DOHH2 (cell line): ENCODE results near the gene SLC27A4.

Experiments
- H3F3A ChIP-seq: fragments of 200-600 bp; sonication (generic), shearing (Covaris generic); 2 replicates; pipeline ENCODE4 v1.6.0; 2016; ENCODE audit warnings: antibody characterized with exemption, mild to moderate bottlenecking; ENCODE audit not compliant: control insufficient read depth, insufficient read depth
- H3K27ac ChIP-seq: fragments of 200-600 bp; sonication (generic); 2 replicates; pipeline ENCODE4 v1.5.1; 2014; ENCODE audit warnings: low read depth, mild to moderate bottlenecking, low read length, moderate library complexity
- H3K27me3 ChIP-seq: fragments of 200-600 bp; sonication (generic); 2 replicates; pipeline ENCODE4 v1.6.1; 2014; ENCODE audit warnings: mild to moderate bottlenecking, low read length, mixed read lengths; ENCODE audit not compliant: control insufficient read depth
- H3K36me3 ChIP-seq: fragments of 200-600 bp; sonication (generic); 2 replicates; pipeline ENCODE4 v1.6.1; 2014; ENCODE audit warnings: mild to moderate bottlenecking, low read length, moderate library complexity, mixed read lengths; ENCODE audit not compliant: control insufficient read depth
- H3K4me1 ChIP-seq: fragments of 200-600 bp; sonication (generic); 2 replicates; pipeline ENCODE4 v1.6.1; 2014; ENCODE audit warnings: mild to moderate bottlenecking, low read length, mixed read lengths; ENCODE audit not compliant: control insufficient read depth
- H3K4me2 ChIP-seq: fragments of 200-600 bp; sonication (generic); 2 replicates; pipeline ENCODE4 v1.6.0; 2014; ENCODE audit warnings: mild to moderate bottlenecking, low read length, moderate library complexity
- H3K4me3 ChIP-seq: fragments of 200-600 bp; sonication (generic); 2 replicates; pipeline ENCODE4 v1.5.1; 2014; ENCODE audit warnings: mild to moderate bottlenecking, low read length, mixed read lengths
- H3K79me2 ChIP-seq: fragments of 200-600 bp; sonication (generic); 2 replicates; pipeline ENCODE4 v1.6.1; 2014; ENCODE audit warnings: mild to moderate bottlenecking, low read length, mixed read lengths; ENCODE audit not compliant: control insufficient read depth
- H3K9me2 ChIP-seq: fragments of 200-600 bp; sonication (generic); replicated peaks from 2 replicates; pipeline ENCODE4 v1.6.1; 2014; ENCODE audit warnings: mild to moderate bottlenecking, low read length, mixed read lengths; ENCODE audit not compliant: control insufficient read depth
- H3K9me3 ChIP-seq: fragments of 200-600 bp; sonication (generic); 2 replicates; pipeline ENCODE4 v1.6.1; 2014; ENCODE audit warnings: antibody characterized with exemption, low read length, mixed read lengths; ENCODE audit not compliant: control insufficient read depth, insufficient read depth
- H4K20me1 ChIP-seq: fragments of 200-600 bp; sonication (generic); 2 replicates; pipeline ENCODE4 v1.6.0; 2014; ENCODE audit warnings: low read depth, mild to moderate bottlenecking, antibody characterized with exemption, low read length, moderate library complexity; ENCODE audit not compliant: control insufficient read depth, insufficient read depth
- EZH2phosphoT487 ChIP-seq: fragments of 200-600 bp; sonication (generic); IDR thresholded peaks from 2 replicates; pipeline ENCODE4 v1.6.1; 2017; ENCODE audit warnings: borderline replicate concordance, mild to moderate bottlenecking, antibody characterized with exemption, low read length, moderate library complexity, mixed read lengths
- TF ChIP-seq, protein P1 (sequence below): fragments of 200-600 bp; sonication (generic); IDR thresholded peaks from one replicate; pipeline ENCODE4 v1.5.1; 2014; ENCODE audit warnings: antibody characterized with exemption, mild to moderate bottlenecking, low read depth, low read length; ENCODE audit not compliant: poor library complexity, severe bottlenecking

The SLC27A4 gene

DNA sequence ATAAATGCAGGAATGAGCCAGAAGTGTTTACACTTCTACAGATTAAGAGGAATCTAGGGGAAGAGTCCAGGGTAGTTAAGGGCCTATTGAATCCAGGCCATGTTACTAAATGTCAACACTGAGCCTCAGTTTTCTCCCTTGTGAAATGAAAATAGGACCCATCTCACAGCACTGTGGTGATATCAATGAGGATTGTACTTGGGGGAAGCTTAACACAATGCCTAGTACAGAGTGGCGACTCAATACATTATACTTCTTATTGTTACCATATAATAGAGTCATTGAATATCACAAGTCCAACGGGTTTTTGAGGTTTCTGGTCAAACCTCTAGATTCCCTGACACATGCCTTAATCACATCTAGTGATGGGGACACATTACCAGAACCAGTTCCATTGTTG, 22.7 kb upstream of the SLC27A4 start:
- Histone ChIP-seq H3K4me3 (no peak overlapping the region), H3K27ac (no peak overlapping the region), H3K4me1 (peaks cover 7% of the 10 kb centered on the region), H4K20me1 (no peaks in the 10 kb centered on the region), H3K4me2 (no peak overlapping the region), H3K27me3 (no peaks in the 10 kb centered on the region), H3K9me3 (no peaks in the 10 kb centered on the region), H3F3A (no peaks in the 10 kb centered on the region), H3K36me3 (peaks cover 29% of the 10 kb centered on the region), H3K9me2 (no peaks in the 10 kb centered on the region), H3K79me2 (peaks cover 18% of the 10 kb centered on the region)
- TF ChIP-seq, protein P1, sequence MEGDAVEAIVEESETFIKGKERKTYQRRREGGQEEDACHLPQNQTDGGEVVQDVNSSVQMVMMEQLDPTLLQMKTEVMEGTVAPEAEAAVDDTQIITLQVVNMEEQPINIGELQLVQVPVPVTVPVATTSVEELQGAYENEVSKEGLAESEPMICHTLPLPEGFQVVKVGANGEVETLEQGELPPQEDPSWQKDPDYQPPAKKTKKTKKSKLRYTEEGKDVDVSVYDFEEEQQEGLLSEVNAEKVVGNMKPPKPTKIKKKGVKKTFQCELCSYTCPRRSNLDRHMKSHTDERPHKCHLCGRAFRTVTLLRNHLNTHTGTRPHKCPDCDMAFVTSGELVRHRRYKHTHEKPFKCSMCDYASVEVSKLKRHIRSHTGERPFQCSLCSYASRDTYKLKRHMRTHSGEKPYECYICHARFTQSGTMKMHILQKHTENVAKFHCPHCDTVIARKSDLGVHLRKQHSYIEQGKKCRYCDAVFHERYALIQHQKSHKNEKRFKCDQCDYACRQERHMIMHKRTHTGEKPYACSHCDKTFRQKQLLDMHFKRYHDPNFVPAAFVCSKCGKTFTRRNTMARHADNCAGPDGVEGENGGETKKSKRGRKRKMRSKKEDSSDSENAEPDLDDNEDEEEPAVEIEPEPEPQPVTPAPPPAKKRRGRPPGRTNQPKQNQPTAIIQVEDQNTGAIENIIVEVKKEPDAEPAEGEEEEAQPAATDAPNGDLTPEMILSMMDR: no peak
- no peak for TF ChIP-seq EZH2phosphoT487

DNA sequence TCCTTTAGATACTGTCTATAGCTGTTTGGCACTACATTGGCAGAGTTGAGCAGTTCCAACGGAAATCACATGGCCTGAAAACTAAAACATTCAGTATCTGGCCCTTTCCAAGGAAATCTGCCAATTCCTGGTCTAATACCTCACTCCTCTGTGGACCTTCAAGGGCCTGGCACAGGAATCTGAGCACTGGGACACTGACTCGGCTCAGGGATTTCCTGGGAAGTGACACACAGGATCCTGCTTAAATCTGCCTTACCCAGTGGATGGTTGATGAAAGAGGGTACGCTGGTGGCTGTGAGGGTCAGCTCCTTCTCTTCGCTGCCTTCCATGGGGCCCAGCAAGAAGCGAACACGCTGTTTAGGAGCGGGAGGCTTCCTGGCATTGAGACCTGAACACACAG, 19.0 kb upstream of the SLC27A4 start:
- H3K9me2 ChIP-seq: no peaks in the 10 kb centered on the region
- H3K36me3 ChIP-seq: peaks cover 37% of the 10 kb centered on the region
- no peak overlapping the region for H3K27ac ChIP-seq
- peaks cover 23% of the 10 kb centered on the region for H3K4me1 ChIP-seq
- H3K79me2 ChIP-seq: peaks cover 47% of the 10 kb centered on the region
- H3K4me2 ChIP-seq: peak overlapping the region; percentile 84
- no peaks in the 10 kb centered on the region for H3K9me3 ChIP-seq
- peak overlapping the region; percentile 93 for H3K4me3 ChIP-seq
- no peaks in the 10 kb centered on the region for H3K27me3 ChIP-seq
- no peaks in the 10 kb centered on the region for H3F3A ChIP-seq
- TF ChIP-seq, protein P1: no peak
- TF ChIP-seq EZH2phosphoT487: no peak
- no peaks in the 10 kb centered on the region for H4K20me1 ChIP-seq

DNA sequence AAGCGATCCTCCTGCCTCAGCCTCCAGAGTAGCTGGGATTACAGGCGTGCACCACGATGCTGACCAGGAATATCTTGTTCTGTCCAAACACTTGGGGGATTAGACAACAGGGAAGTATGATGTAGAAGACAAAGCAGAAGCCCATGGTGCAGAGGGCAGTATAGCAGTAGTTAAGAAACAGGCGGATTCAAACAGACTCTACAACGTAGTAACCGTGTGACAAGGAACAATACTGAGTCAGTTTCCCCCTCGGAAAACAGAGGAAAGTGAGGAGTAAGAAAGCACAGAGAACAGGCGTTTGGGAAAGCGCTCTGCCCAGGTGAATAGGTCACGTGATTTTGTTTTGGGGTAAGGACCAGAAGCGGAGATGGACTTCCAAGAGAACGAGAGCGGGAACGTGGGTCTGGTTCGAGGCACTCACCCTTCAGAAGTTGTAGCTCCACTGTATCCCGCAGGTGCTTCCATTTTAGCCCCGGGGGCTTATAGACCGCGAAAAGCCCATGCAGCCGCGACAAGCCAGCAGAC, 18.4 kb upstream of the SLC27A4 start:
- Histone ChIP-seq H3K36me3 (peaks cover 33% of the 10 kb centered on the region), H3K4me1 (peaks cover 23% of the 10 kb centered on the region), H3K4me3 (peak overlapping the region; percentile 93), H3K9me2 (no peaks in the 10 kb centered on the region), H3K27ac (peak overlapping the region; percentile 71), H4K20me1 (no peaks in the 10 kb centered on the region), H3F3A (no peaks in the 10 kb centered on the region), H3K4me2 (peak overlapping the region; percentile 84), H3K27me3 (no peaks in the 10 kb centered on the region), H3K79me2 (peaks cover 47% of the 10 kb centered on the region), H3K9me3 (no peaks in the 10 kb centered on the region)
- TF ChIP-seq, protein P1: no peak
- TF ChIP-seq EZH2phosphoT487: no peak
